ENCODE measurements around the gene SFT2D3.

- TF ChIP-seq CTCF (IDR thresholded peaks at IDR 0.05), result no peak
- TF ChIP-seq POLR2A (IDR thresholded peaks at IDR 0.05), result no peak
Measured at GRCh38 chr2:127659408-127660290, 41.6 kb upstream of the SFT2D3 start.

All from testis (tissue), 2 donors.